WI38 (cell line): ENCODE measurements around the gene NKX6-2.
"Not testable (repeated sequence)": the region's sequence is repeated elsewhere in the genome, so short reads cannot be mapped to it uniquely, and the experiment has no call there.

Experiments used
- H3K4me3 ChIP-seq: 2 replicates; pipeline ENCODE4 v1.5.1; 2011; ENCODE audit warnings: low read depth, mild to moderate bottlenecking, control low read depth, low read length
- TF ChIP-seq, protein P1 (sequence below): IDR thresholded peaks from 2 replicates; pipeline ENCODE4 v1.5.1; 2012; ENCODE audit warnings: low read depth, mild to moderate bottlenecking, control low read depth, low read length

NKX6-2 gene

DNA sequence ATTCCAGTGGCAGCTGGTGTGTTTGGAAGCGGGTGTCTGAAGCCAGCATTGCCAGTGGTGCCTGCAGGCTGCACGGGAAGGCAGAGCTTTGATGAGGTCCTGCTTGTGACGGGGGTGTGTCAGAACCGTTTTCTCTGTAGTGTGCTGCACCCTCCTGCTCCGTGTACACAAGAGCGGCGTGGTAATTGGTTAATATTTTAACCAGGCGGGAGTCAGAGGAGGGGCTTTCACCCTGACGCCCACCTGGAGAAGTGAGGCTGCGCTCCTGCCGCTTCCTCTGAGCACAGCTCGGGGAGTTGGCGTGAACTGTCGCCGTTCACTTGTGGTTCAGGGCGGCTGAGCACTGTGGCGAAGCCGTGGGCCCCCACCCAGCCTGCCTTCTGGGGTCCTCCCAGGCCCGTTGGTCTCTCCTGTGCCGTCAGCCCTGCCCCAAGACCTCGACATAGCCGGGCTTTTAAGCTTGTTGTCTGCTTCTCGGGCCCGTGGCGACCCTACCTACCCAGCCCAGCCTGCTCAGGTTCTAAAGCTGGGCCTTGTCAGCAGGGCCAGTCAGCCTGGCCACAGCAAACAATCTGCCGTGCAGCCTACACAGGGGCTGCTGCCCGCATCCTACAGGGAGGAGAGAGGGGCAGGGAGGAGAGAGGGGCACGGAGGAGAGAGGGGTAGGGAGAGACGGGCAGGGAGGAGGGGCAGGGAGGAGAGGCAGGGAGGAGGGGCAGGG is 11.6 kb downstream of the NKX6-2 start:
- TF ChIP-seq, protein P1, sequence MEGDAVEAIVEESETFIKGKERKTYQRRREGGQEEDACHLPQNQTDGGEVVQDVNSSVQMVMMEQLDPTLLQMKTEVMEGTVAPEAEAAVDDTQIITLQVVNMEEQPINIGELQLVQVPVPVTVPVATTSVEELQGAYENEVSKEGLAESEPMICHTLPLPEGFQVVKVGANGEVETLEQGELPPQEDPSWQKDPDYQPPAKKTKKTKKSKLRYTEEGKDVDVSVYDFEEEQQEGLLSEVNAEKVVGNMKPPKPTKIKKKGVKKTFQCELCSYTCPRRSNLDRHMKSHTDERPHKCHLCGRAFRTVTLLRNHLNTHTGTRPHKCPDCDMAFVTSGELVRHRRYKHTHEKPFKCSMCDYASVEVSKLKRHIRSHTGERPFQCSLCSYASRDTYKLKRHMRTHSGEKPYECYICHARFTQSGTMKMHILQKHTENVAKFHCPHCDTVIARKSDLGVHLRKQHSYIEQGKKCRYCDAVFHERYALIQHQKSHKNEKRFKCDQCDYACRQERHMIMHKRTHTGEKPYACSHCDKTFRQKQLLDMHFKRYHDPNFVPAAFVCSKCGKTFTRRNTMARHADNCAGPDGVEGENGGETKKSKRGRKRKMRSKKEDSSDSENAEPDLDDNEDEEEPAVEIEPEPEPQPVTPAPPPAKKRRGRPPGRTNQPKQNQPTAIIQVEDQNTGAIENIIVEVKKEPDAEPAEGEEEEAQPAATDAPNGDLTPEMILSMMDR = no peak
- no peak overlapping the region for H3K4me3 ChIP-seq

DNA sequence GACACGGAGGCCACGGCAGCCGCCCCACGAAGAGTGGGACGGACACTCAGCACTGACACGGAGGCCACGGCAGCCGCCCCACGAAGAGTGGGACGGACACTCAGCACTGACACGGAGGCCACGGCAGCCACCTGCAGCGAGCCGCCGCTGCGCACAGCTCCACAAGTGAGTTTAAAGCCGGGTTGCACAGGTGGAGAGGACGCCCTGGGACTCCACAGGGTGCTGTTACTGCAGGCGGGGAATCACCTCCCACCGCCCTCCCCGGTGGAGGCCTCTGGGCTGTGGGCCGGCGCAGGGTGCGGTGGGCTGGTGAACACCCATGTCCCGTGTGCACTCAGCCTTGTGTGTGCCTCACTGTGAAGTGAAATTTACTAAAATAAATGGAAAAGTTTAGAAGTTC is 13.1 kb downstream of the NKX6-2 start:
- H3K4me3 ChIP-seq = not testable (repeated sequence)

DNA sequence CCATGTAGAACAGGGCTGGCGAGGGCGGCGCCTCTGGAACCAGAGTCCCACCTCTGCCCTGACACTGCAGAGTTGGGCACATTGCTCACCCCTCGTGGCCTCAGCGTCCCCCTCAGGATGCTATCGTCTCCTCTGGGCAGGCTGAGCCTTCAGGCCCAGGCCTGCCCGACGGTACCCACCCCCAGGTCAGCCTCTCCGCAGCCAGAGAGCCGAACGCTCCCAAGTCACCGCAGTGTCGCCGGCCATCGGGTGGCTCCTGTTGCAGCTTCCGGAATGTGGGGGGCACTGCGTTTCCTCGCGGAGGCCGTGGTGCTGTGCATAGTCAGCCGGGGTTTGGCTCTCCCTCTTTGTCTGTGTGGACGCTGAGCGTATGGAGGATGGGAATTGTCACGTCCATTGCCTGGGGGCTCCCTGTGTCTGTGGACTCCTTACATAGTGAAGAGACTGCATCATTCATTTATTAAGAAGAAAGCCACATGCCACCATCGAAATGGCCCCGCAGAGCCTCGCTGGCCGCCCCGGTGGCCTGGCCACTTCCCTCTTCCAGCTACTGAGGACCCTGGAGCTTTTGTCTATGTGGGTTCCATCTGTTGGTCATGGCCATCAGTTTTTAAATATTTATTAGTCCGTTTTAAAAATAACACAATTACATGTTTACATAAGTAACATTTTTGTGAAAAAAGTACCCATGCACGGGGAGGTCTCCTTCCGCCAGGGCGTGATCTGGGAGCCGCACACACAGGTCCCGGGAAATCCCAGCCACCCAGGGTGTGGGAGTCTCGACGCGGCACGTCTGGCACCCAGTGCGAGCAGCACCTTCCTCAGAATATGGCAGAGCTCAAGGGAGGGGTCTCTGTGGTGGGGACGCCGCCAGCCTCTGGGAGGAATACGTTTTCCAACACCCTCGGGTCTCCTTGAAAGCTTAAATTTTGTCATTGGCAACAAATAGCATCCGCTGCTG is 15.6 kb downstream of the NKX6-2 start:
- TF ChIP-seq, protein P1 = no peak
- no peak overlapping the region for H3K4me3 ChIP-seq

DNA sequence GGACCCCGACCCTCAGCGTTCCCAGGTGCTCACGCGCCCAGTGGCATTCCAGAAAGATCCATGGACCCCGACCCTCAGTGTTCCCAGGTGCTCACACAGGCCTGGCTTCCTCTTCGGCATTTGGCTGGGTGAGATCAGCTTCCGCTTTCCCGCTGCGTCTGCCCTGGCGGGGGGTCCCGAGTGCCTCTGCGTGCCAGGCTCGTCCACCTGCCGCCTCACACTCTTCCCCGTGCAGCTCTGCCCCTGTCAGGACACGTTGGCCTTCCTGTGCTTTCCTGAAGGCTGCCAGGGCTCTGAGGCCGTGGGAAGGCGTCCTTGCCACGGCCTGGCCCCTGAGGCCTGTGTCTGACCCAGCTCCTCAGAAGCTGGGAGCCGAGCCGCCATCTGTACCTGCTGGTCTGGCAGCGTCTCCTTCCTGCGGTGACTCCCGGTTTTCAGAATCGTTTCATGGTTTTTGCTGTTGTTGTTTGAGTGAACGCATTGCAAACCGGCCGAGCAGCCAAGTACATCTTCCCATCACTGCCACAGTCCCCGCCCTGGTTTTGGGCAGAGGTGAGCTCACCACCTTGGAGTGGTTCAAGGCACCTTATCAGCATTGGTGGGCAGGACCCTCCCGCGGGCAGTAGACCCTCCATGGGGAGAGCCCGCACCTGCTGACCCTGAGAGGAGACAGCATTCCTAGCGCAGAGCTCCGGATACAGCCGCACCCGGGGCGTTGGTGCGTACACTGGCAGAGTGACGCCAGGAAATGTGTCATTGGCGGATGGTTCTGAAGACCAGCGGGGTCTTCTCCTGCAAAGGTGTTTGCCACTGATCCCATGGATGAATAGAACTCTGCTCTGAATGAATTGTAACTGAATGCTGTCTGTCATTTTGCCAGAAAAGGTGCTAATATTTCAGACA is 17.4 kb downstream of the NKX6-2 start:
- no peak overlapping the region for H3K4me3 ChIP-seq
- TF ChIP-seq, protein P1 = no peak

DNA sequence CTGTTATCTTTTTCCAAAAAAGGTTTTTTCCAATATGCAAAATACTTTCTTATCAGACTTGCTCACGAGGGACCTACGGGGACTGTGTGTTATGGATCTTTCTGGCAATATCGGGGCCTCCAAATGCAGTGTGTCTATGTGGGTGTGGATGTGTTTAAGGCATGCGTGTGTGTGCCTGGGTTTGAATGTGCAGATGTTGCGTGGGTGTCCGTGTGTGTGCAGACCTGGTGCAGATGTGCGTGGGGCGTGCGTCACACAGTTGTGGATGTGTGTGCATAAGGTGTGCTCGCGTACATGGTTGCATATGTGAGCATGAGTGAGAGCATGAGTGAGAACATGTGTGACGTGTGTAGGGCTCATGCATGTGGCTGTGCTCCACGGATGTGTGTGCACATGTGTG is 19.7 kb downstream of the NKX6-2 start:
- TF ChIP-seq, protein P1 = no peak
- no peak overlapping the region for H3K4me3 ChIP-seq

DNA sequence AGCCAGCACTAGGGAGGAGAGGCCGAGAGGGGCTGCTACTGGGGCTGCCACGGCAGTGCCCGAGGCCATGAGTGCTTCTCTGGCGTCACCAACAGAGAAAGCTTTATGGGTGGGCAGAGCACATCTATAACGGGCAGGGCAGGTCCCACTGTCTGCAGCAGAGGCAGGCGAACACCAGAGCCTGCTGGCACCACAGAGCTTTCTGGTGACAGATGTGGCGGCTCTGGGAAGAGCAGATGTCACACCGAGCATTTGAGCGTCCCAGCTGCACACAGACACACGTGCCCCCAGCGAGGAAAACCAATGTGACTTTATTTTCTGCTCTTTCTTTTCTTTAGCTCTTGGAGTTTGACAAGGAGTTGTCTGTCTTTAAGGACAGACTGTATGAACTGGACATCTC is 20.5 kb downstream of the NKX6-2 start:
- H3K4me3 ChIP-seq = no peak overlapping the region
- TF ChIP-seq, protein P1 = no peak

DNA sequence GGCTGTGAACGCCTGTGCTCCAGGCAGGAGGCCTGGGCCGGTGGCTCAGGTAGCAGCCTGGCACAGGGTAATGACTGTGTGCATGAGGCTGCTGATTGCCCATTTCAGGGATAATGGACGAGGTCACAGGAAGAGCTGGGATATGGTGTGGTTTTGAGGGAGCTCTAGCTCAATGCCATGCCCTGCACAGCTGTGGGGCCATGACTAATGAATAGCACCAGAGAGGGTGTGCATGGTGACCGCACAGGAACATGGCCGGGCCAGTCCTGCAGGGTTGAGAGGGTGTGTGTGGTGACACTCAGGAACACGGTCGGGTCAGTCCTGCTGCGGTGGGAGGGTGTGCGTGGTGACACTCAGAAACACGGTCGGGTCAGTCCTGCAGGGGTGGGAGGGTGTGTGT is 21.8 kb downstream of the NKX6-2 start:
- TF ChIP-seq, protein P1 = no peak

More for the DNA sequence above, 21.8 kb downstream of the NKX6-2 start:
- H3K4me3 ChIP-seq = no peak overlapping the region
